ENCODE data around the gene CALN1.
"Not testable (repeated sequence)": the region's sequence is repeated elsewhere in the genome, so short reads cannot be mapped to it uniquely, and the experiment has no call there.

The CALN1 gene

GRCh38 chr7:72209006-72209405 lies 203.1 kb downstream of the CALN1 start:
- not testable (repeated sequence) for H3K4me3 ChIP-seq (ENCODE audit: low read depth, low read length)

GRCh38 chr7:72196176-72196575 lies 216.0 kb downstream of the CALN1 start:
- H3K4me3 ChIP-seq (ENCODE audit: low read depth, low read length), result no peak overlapping the region

- no peak overlapping the region for H3K4me3 ChIP-seq (ENCODE audit: low read depth, low read length)
Measured at GRCh38 chr7:72190919-72191318, 221.2 kb downstream of the CALN1 start.

GRCh38 chr7:72190146-72190545 lies 222.0 kb downstream of the CALN1 start:
- no peak overlapping the region for H3K4me3 ChIP-seq (ENCODE audit: low read depth, low read length)

GRCh38 chr7:72187179-72187578 lies 225.0 kb downstream of the CALN1 start:
- H3K4me3 ChIP-seq (ENCODE audit: low read depth, low read length), result no peak overlapping the region

- H3K4me3 ChIP-seq (ENCODE audit: low read depth, low read length), result no peak overlapping the region
Measured at GRCh38 chr7:72183835-72184234, 228.3 kb downstream of the CALN1 start.

GRCh38 chr7:72182036-72182435 lies 230.1 kb downstream of the CALN1 start:
- H3K4me3 ChIP-seq (ENCODE audit: low read depth, low read length), result no peak overlapping the region

GRCh38 chr7:72176875-72177274 lies 235.3 kb downstream of the CALN1 start:
- no peak overlapping the region for H3K4me3 ChIP-seq (ENCODE audit: low read depth, low read length)

GRCh38 chr7:72170475-72170874 lies 241.7 kb downstream of the CALN1 start:
- no peak overlapping the region for H3K4me3 ChIP-seq (ENCODE audit: low read depth, low read length)

GRCh38 chr7:72163271-72163670 lies 248.9 kb downstream of the CALN1 start:
- H3K4me3 ChIP-seq (ENCODE audit: low read depth, low read length), result no peak overlapping the region

- H3K4me3 ChIP-seq (ENCODE audit: low read depth, low read length), result no peak overlapping the region
Measured at GRCh38 chr7:72161534-72161933, 250.6 kb downstream of the CALN1 start.

- H3K4me3 ChIP-seq (ENCODE audit: low read depth, low read length), result no peak overlapping the region
Measured at GRCh38 chr7:72159911-72160310, 252.2 kb downstream of the CALN1 start.

- H3K4me3 ChIP-seq (ENCODE audit: low read depth, low read length), result no peak overlapping the region
Measured at GRCh38 chr7:72156671-72157070, 255.5 kb downstream of the CALN1 start.

- no peak overlapping the region for H3K4me3 ChIP-seq (ENCODE audit: low read depth, low read length)
Measured at GRCh38 chr7:72153132-72153512, 259.0 kb downstream of the CALN1 start.

GRCh38 chr7:72152161-72153131 lies 259.7 kb downstream of the CALN1 start:
- H3K4me3 ChIP-seq (ENCODE audit: low read depth, low read length), result no peak overlapping the region

GRCh38 chr7:72140566-72140965 lies 271.6 kb downstream of the CALN1 start:
- H3K4me3 ChIP-seq (ENCODE audit: low read depth, low read length), result no peak overlapping the region

- H3K4me3 ChIP-seq (ENCODE audit: low read depth, low read length), result no peak overlapping the region
Measured at GRCh38 chr7:72127136-72127535, 285.0 kb downstream of the CALN1 start.

GRCh38 chr7:72123913-72124312 lies 288.2 kb downstream of the CALN1 start:
- no peak overlapping the region for H3K4me3 ChIP-seq (ENCODE audit: low read depth, low read length)

- no peak overlapping the region for H3K4me3 ChIP-seq (ENCODE audit: low read depth, low read length)
Measured at GRCh38 chr7:72118366-72118765, 293.8 kb downstream of the CALN1 start.

- H3K4me3 ChIP-seq (ENCODE audit: low read depth, low read length), result no peak overlapping the region
Measured at GRCh38 chr7:72114129-72114528, 298.0 kb downstream of the CALN1 start.

GRCh38 chr7:72112992-72113391 lies 299.1 kb downstream of the CALN1 start:
- H3K4me3 ChIP-seq (ENCODE audit: low read depth, low read length), result no peak overlapping the region

- no peak overlapping the region for H3K4me3 ChIP-seq (ENCODE audit: low read depth, low read length)
Measured at GRCh38 chr7:72112530-72112929, 299.6 kb downstream of the CALN1 start.

- H3K4me3 ChIP-seq (ENCODE audit: low read depth, low read length), result no peak overlapping the region
Measured at GRCh38 chr7:72111086-72111485, 301.1 kb downstream of the CALN1 start.

Measured in iPS-11a (cell line).